Measurements from ENCODE around the gene NFATC3.

The NFATC3 gene

DNA sequence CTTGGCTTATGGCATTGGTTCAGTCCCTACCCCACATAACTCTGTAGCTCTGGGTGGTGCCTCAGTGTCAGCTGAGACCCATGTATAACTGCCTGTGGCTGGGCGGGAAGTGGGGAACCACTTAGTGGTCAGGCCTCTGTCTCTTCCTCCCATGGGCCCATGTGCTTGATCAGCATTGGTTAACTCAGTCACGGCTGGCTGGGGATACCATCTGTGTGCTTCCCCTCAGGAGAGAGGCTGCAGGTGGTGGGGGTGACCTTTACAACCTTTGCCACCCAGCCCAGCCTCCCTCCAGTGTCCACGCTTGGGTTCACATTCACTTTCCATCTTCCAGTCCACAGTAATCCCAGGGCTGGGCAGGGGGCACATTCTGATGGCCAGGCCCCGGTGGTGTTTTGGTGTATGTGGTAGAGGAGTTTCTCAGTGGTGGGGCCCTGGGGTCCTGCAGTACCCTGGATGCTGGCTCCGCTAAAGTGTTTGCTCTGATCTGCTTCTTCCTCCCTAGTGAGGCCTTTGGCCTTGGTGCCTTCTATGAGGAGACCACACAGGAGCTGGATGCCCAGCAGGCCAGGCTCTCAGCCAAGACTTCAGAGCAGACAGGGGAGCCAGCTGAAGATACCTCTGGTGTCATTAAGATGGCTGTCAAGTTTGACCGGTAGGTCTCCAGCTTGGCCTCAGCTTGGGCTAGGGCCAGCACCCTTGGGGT lies 10.2 kb upstream of the NFATC3 start:
- H3K27ac ChIP-seq (ENCODE audit: low read depth, low read length): no peak overlapping the region
- no peaks in the 10 kb centered on the region for H3K27me3 ChIP-seq (ENCODE audit: control insufficient read depth in 1 of 2, insufficient read depth in 2 of 2, low read length in 2 of 2)
- H3K9me3 ChIP-seq (ENCODE audit: low read length): no peaks in the 10 kb centered on the region
- peaks cover 52% of the 10 kb centered on the region for H3K36me3 ChIP-seq (ENCODE audit: insufficient read depth, low read length)
- H3K9ac ChIP-seq (ENCODE audit: low read length): no peak overlapping the region
- H3K4me3 ChIP-seq (ENCODE audit: low read depth in 1 of 2, low read length in 2 of 2): no peak overlapping the region
- H3K4me1 ChIP-seq (ENCODE audit: insufficient read depth, low read length): peaks cover 16% of the 10 kb centered on the region

DNA sequence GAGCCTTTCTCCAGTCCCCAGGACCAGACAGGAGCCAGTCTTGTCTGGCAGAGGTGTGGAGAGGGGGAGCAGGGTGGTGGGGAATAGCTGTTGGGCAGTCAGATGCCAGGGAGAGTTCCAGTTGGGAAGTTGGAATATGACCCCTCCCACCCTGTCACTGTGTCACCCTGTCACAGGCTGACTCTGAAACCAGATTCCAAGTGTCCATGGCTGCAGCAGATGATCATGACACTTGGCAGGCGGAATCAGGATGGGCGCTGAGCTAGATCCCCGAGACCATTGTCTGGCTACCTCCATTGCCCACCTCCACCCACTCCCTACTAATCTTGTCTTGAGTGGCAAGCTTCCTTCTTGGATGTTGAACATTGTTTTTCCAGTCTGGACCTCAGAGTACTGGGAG lies 9.2 kb upstream of the NFATC3 start:
- H3K9ac ChIP-seq (ENCODE audit: low read length): no peak overlapping the region
- H3K27me3 ChIP-seq (ENCODE audit: control insufficient read depth in 1 of 2, insufficient read depth in 2 of 2, low read length in 2 of 2): no peaks in the 10 kb centered on the region
- no peak overlapping the region for H3K4me3 ChIP-seq (ENCODE audit: low read depth in 1 of 2, low read length in 2 of 2)
- no peaks in the 10 kb centered on the region for H3K9me3 ChIP-seq (ENCODE audit: low read length)
- H3K27ac ChIP-seq (ENCODE audit: low read depth, low read length): no peak overlapping the region
- H3K4me1 ChIP-seq (ENCODE audit: insufficient read depth, low read length): peaks cover 21% of the 10 kb centered on the region
- H3K36me3 ChIP-seq (ENCODE audit: insufficient read depth, low read length): peaks cover 46% of the 10 kb centered on the region

DNA sequence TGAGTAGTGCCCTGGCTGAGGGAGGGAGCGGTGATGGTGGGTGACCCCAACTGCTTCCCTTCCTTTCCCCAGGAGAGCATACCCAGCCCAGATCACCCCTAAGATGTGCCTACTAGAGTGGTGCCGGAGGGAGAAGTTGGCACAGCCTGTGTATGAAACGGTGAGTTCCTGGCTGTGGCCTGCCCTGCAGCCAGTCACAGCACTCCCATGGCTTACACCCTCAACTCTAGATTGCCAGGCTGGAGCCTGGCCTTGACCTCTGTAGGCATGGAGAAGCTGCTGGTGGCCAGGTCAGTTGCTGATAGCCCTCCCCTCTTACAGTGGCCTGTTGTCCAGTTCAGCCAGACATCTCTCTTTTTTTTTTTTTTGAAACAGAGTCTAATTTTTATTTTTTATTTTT lies 8.6 kb upstream of the NFATC3 start:
- H3K4me3 ChIP-seq (ENCODE audit: low read depth in 1 of 2, low read length in 2 of 2): no peak overlapping the region
- peaks cover 41% of the 10 kb centered on the region for H3K36me3 ChIP-seq (ENCODE audit: insufficient read depth, low read length)
- H3K27ac ChIP-seq (ENCODE audit: low read depth, low read length): no peak overlapping the region
- H3K27me3 ChIP-seq (ENCODE audit: control insufficient read depth in 1 of 2, insufficient read depth in 2 of 2, low read length in 2 of 2): no peaks in the 10 kb centered on the region
- peaks cover 21% of the 10 kb centered on the region for H3K4me1 ChIP-seq (ENCODE audit: insufficient read depth, low read length)
- H3K9ac ChIP-seq (ENCODE audit: low read length): no peak overlapping the region
- no peaks in the 10 kb centered on the region for H3K9me3 ChIP-seq (ENCODE audit: low read length)

DNA sequence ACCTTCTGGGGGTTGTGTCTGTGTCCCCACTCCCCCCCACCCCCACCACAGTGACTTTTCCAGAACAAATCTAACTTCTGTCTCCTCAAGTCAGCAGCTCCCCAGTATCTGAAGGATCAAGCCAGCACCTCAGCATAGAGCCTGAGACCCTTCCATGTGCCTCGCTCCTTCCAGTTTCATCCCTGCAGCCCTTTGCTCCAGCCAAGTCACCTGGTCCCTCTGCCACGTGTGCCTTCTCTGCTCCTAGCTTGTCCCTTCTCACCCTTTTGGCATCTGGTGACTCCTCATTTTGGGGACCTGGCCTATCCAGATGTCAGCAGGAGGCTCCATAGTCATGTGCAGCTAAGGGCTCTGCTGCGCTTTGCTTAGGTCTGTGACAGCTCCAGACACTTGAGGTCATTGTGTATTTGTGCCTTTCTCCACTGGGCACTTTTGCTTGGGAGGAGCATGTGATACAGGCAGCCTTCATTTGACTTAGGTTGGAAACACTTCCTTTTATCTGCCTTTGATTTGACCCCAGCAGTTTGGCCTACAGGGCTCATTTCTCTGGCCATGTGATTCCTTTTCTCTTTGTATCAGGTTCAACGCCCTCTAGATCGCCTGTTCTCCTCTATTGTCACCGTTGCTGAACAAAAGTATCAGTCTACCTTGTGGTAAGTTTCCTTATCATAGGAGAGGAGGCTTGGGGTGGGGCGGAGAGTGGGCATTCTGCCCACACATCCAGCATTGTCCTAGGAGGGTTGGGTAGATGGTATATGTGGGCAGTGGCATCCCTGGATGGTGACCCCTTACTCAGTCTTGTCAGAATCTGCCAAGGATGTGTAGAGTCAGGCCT lies 7.1 kb upstream of the NFATC3 start:
- H3K9me3 ChIP-seq (ENCODE audit: low read length): no peaks in the 10 kb centered on the region
- H3K4me3 ChIP-seq (ENCODE audit: low read depth in 1 of 2, low read length in 2 of 2): no peak overlapping the region
- no peak overlapping the region for H3K9ac ChIP-seq (ENCODE audit: low read length)
- no peaks in the 10 kb centered on the region for H3K27me3 ChIP-seq (ENCODE audit: control insufficient read depth in 1 of 2, insufficient read depth in 2 of 2, low read length in 2 of 2)
- no peak overlapping the region for H3K27ac ChIP-seq (ENCODE audit: low read depth, low read length)
- peaks cover 40% of the 10 kb centered on the region for H3K36me3 ChIP-seq (ENCODE audit: insufficient read depth, low read length)
- H3K4me1 ChIP-seq (ENCODE audit: insufficient read depth, low read length): peaks cover 20% of the 10 kb centered on the region

DNA sequence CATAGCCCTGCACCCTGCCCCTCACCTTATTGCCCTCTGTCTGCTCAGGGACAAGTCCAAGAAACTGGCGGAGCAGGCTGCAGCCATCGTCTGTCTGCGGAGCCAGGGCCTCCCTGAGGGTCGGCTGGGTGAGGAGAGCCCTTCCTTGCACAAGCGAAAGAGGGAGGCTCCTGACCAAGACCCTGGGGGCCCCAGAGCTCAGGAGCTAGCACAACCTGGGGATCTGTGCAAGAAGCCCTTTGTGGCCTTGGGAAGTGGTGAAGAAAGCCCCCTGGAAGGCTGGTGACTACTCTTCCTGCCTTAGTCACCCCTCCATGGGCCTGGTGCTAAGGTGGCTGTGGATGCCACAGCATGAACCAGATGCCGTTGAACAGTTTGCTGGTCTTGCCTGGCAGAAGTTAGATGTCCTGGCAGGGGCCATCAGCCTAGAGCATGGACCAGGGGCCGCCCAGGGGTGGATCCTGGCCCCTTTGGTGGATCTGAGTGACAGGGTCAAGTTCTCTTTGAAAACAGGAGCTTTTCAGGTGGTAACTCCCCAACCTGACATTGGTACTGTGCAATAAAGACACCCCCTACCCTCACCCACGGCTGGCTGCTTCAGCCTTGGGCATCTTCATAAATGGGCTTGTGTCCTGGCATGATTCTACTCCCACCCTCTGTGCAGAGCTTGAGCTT lies 6.3 kb upstream of the NFATC3 start:
- Histone ChIP-seq H3K27me3 (ENCODE audit: control insufficient read depth in 1 of 2, insufficient read depth in 2 of 2, low read length in 2 of 2) (no peaks in the 10 kb centered on the region), H3K9ac (ENCODE audit: low read length) (no peak overlapping the region), H3K4me3 (ENCODE audit: low read depth in 1 of 2, low read length in 2 of 2) (no peak overlapping the region), H3K4me1 (ENCODE audit: insufficient read depth, low read length) (peaks cover 25% of the 10 kb centered on the region), H3K9me3 (ENCODE audit: low read length) (no peaks in the 10 kb centered on the region), H3K27ac (ENCODE audit: low read depth, low read length) (peak overlapping the region; percentile 1), H3K36me3 (ENCODE audit: insufficient read depth, low read length) (peaks cover 38% of the 10 kb centered on the region)

DNA sequence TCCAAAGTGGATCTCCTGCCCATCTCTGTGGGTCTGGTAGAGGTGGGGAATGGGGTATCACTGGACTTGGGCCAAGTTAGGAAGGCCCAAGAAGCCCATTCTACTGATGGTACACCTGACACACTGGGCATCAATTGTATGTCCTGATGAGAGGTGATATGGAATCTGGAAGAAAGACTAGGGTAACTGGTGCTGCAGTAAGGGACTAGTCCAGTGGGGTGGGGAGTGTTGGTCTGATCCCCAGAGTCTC lies 5.9 kb upstream of the NFATC3 start:
- Histone ChIP-seq H3K9ac (ENCODE audit: low read length) (no peak overlapping the region), H3K36me3 (ENCODE audit: insufficient read depth, low read length) (peaks cover 34% of the 10 kb centered on the region)

DNA sequence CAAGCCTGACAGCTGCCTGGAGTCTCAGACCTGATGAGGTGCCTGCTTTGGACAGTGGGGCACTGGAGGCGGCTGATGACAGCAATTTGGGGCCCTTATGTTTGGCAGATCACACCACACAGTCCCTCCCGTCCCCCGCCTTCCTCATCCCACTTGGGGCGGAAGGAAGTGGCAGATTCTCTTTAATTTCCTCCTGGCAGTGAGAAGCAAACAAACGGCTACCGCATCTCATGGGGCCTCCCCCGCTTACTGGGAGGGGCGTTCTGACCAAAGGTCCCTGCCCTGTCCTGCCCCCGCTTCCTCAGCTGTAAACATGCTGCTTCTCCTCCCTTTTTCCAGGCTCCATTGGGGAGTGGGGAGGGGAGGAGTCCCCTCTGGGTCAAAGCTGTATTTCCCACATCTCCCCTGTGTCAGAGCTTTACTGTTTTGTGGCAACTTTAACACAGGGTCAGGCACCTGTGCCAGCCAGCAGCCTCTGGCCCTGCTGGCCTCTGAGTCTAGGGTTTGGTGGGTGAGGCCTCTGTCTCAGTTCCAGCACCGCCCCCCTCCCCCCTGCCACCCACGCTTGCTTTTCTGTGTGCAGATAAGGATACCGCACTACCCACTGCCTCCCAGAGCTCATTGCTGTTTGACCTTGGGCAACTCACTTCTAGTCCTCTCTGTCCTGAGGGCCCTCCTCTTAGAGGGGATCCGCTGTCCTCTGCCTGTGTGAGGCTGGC lies 5.4 kb upstream of the NFATC3 start:
- Histone ChIP-seq H3K9ac (ENCODE audit: low read length) (no peak overlapping the region), H3K36me3 (ENCODE audit: insufficient read depth, low read length) (peaks cover 29% of the 10 kb centered on the region), H3K27ac (ENCODE audit: low read depth, low read length) (peak overlapping the region; percentile 1), H3K9me3 (ENCODE audit: low read length) (no peaks in the 10 kb centered on the region), H3K4me1 (ENCODE audit: insufficient read depth, low read length) (peaks cover 31% of the 10 kb centered on the region), H3K4me3 (ENCODE audit: low read depth in 1 of 2, low read length in 2 of 2) (no peak overlapping the region), H3K27me3 (ENCODE audit: control insufficient read depth in 1 of 2, insufficient read depth in 2 of 2, low read length in 2 of 2) (no peaks in the 10 kb centered on the region)

More for the DNA sequence above, 5.9 kb upstream of the NFATC3 start:
- Histone ChIP-seq H3K27ac (ENCODE audit: low read depth, low read length) (peak overlapping the region; percentile 1), H3K4me1 (ENCODE audit: insufficient read depth, low read length) (peaks cover 30% of the 10 kb centered on the region), H3K4me3 (ENCODE audit: low read depth in 1 of 2, low read length in 2 of 2) (no peak overlapping the region), H3K9me3 (ENCODE audit: low read length) (no peaks in the 10 kb centered on the region), H3K27me3 (ENCODE audit: control insufficient read depth in 1 of 2, insufficient read depth in 2 of 2, low read length in 2 of 2) (no peaks in the 10 kb centered on the region)

DNA sequence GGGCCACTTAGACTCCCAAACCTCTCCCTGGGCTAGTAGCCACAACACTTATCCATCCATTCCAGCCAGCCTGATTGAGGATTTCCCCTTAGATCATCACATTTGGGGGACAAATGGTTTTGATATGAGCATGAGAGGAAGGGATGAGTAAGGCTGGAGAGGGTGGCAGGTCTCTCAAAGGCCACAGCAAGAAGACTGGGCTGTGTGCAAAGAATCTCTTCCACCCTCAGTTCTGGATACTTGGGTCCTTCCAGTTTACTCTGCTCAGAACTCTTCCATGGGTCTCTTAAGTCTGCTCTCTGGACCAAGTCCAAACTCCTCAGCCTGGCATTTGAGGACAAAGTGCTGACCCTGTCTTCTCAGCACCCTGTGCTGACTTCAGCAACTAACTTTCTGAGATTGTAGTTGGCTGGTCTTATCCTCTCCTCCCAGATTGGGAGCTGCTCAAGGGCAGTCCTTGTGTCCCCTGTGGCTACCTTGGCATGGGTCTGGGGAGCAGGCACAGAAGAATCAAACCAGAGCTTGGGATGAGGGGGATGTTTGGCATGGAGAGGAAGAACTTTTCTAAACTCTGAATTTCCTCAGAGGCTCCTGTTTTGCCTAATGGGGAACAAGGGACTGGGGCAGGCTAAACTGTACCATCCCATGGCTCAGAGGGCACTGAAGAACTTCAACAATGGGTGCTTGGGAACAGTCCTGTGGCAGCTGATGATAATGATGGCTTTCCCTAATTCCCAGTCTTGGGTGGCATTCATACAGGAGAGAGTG lies 3.1 kb upstream of the NFATC3 start:
- Histone ChIP-seq H3K27me3 (ENCODE audit: control insufficient read depth in 1 of 2, insufficient read depth in 2 of 2, low read length in 2 of 2) (no peaks in the 10 kb centered on the region), H3K9me3 (ENCODE audit: low read length) (no peaks in the 10 kb centered on the region), H3K27ac (ENCODE audit: low read depth, low read length) (no peak overlapping the region), H3K36me3 (ENCODE audit: insufficient read depth, low read length) (peaks cover 12% of the 10 kb centered on the region), H3K4me1 (ENCODE audit: insufficient read depth, low read length) (peaks cover 38% of the 10 kb centered on the region), H3K9ac (ENCODE audit: low read length) (no peak overlapping the region), H3K4me3 (ENCODE audit: low read depth in 1 of 2, low read length in 2 of 2) (no peak overlapping the region)

DNA sequence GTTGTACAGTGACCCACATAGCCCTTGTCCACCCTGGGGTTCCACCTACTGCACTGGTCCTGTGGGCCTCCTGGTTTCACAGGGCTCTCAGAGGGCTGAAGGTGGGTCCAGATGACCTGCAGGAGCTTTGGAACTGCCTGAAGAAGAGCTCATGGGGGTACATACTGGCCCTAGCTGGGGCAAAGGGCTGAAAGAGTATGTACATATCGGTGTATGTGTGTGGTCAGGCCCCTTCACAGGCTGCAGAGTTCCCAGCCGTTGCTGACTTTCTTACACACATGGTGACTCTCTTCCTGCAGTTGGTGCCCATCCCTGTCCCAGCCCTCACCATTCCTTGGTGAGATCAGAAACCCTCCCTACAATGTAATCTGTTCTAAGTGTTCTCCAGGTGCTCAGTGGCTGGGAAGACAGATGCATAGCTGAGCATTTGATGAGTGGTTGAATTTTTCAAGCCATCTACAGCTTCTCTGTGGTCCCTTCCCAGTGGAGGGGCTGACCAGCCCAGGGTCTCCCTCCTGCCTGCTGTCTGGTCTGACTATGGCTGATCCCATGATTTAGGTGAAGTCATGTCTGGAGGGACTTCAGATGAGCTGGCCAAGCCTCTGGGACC lies 2.4 kb upstream of the NFATC3 start:
- no peaks in the 10 kb centered on the region for H3K9me3 ChIP-seq (ENCODE audit: low read length)
- no peak overlapping the region for H3K27ac ChIP-seq (ENCODE audit: low read depth, low read length)
- peaks cover 12% of the 10 kb centered on the region for H3K36me3 ChIP-seq (ENCODE audit: insufficient read depth, low read length)
- H3K4me1 ChIP-seq (ENCODE audit: insufficient read depth, low read length): peaks cover 40% of the 10 kb centered on the region
- H3K9ac ChIP-seq (ENCODE audit: low read length): no peak overlapping the region
- H3K27me3 ChIP-seq (ENCODE audit: control insufficient read depth in 1 of 2, insufficient read depth in 2 of 2, low read length in 2 of 2): no peaks in the 10 kb centered on the region
- H3K4me3 ChIP-seq (ENCODE audit: low read depth in 1 of 2, low read length in 2 of 2): no peak overlapping the region

DNA sequence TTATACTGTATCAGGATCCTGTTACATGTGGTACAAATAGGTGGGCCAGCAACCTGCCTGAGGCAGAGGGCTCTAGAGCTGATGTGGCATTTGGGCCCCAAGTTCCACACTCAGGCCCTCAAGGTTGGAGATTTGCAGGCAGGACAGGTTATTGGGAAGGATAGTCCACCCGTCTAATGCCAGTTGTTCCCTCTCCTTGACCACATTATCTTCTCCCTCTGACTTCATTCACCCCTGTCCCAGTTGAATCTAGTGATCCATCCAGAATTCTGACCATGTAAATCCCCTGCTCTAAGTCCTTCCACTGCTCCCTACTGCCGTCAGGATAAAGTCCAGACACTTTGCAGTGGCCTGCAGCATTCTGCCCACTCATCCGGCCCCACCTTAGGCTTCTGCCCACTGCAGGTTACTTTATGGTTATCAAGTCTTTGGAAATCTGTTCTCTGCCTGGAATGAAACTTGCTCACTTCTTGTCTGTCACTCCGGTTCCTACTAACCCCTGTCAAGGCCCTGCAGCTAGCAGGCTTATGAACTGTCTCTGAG lies 1.9 kb upstream of the NFATC3 start:
- H3K27ac ChIP-seq (ENCODE audit: low read depth, low read length): peak overlapping the region; percentile 99
- H3K9me3 ChIP-seq (ENCODE audit: low read length): no peaks in the 10 kb centered on the region
- peaks cover 44% of the 10 kb centered on the region for H3K4me1 ChIP-seq (ENCODE audit: insufficient read depth, low read length)
- H3K9ac ChIP-seq (ENCODE audit: low read length): peak overlapping the region; percentile 98
- peak overlapping the region in 1 of 2 donors; percentile 95 for H3K4me3 ChIP-seq (ENCODE audit: low read depth in 1 of 2, low read length in 2 of 2)
- H3K36me3 ChIP-seq (ENCODE audit: insufficient read depth, low read length): peaks cover 8% of the 10 kb centered on the region
- no peaks in the 10 kb centered on the region for H3K27me3 ChIP-seq (ENCODE audit: control insufficient read depth in 1 of 2, insufficient read depth in 2 of 2, low read length in 2 of 2)
